DMS114 treated with DMSO at 0.1 percent for 48 hours (cell line): ENCODE measurements around the gene CHRNB4.

ENCODE experiments used
- DNase-seq: peaks from one replicate; lab custom pipeline; 2025; ENCODE audit not compliant: unreplicated experiment; lab: John Stamatoyannopoulos, UW

Gene CHRNB4

DNA sequence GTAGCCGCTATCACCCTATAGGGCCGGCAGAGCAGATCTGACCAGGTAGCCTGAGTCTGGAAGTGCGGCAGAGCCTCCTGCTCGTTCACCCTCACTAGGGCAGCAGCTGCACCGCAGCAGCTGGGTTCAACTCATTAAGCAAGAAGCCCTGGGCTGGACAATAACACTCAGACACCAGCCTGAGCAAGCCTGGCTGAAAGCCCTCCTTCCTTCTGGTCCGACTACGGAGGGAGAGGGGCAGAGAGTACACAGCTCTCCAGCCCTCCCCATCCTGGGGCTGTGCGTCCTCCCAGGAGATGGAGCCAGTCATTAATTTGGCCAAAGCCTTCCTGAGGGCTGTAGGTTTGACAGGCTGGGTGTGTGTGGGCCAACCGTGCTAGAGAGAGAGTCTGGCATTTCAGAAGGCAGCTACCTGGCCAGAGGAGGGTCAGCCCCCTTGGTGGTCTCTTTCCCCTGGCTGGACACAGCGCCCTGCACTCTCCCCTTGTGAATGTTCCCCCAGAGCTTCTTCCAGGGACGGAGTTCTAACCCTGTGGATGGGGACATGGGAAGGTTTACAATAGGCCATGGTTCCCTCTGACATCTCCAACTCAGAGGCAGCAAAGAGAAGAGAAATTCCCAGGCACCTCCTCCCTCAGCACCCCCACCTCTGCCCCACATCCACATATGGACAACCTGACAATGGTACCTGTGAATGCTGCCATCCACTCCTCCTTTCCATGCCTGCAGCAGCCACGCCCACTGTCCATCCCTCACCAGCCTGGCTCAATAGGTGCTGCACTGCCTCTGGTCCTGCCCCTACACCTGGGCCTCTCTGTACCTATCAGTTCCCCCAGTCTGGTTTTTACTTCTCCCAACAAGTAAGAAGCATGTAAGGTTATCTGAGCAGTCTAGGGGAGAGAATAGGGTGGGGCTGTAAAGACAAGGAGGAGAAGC, 6.5 kb downstream of the CHRNB4 start:
- no peak for DNase-seq

DNA sequence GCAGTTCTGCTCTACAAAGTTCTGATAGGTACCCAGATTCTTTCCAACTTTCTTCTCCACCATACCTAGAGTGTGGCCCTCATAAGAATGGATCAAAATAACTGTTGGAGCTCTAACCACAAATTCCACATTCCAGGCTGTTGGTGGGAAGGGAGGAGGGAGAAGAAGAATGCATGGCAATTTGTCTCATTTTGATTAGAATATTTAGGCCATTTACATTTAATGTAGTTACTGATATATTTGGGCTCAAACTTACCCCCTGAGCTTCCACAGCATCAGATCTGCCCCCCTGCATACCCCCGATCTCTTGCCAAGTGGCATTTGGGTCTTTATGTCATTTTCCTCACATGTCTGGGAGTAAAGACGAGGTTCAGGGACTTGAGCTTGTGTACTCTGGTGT, 7.7 kb downstream of the CHRNB4 start:
- no peak for DNase-seq

DNA sequence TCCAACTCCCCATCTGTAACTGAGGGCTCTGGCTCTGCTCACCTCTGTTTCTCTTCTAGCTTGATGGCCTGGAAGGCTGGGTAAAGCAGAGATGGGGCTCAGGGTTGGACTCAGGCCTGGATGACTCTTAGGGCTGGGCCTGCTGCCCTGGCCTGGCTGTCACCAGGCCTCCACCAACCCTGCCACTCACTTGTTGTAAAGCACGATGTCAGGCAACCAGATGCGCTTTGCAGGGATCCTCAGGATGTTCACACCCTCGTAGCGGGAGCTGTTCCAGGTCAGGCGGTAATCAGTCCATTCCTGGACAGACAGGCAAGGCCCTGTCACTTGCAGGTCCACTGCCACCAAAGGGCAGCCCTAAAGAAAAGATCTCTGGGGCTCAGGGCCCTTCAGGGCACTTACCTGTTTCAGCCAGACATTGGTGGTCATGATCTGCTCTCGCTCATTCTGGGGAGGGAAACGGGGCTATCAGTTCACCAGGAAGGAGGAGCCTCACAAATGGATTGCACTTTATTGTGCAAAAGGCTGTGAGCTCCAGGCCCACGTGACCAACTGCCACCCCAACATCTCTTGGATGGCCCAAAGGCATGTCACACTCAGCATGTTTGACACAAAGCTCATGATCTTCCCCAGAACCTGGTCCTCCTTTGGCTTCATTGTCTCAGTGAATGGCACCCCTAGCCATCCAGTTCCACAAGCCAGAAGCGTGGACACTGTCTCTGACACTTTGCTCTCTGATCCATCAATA, 9.9 kb downstream of the CHRNB4 start:
- DNase-seq, result no peak

DNA sequence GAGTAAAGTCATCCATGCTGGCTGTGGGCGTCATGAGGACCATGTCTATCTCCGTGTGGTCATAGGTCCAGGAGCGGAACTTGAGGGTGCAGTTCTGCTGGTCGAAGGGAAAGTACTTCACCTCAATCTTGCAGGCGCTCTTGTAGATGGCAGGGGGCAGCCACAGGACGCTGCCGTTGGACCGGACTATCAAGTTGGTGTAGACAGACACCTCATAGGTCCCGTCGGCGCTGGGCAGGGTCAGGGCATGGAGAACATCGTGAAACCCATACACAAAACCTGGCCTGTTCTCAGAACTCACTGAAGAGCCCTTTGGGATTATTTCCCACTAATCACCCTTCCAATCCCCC, 11.3 kb downstream of the CHRNB4 start:
- DNase-seq, result no peak

DNA sequence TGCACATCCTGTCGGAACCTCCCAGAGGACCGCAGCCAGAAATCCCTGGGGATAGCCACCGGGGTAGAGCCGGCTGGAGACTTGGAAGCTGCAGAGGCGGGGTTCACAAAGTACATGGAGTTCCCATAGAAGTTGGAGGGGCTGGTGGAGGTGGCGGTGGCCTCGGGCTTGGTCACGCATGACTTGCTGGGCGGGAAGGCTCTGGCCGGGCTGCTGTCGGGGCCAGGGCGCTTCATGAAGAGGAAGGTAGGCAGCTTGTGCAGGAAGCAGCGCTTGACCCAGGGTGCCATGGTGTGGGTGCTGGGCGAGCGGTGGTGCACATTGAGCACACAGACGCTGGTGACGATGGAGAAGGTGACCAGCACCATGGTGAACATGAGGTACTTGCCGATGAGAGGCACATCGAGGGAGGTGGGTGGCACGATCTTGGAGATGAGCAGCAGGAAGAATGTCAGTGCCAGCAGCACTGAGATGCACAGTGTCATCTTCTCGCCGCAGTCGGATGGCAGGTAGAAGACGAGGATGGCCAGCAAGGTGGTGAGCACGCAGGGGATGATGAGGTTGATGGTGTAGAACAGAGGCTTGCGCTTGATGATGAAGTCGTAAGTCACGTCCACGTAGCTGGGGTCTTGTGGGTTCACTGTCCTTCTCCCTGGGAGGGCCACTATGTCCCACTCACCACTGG, 11.8 kb downstream of the CHRNB4 start:
- no peak for DNase-seq

DNA sequence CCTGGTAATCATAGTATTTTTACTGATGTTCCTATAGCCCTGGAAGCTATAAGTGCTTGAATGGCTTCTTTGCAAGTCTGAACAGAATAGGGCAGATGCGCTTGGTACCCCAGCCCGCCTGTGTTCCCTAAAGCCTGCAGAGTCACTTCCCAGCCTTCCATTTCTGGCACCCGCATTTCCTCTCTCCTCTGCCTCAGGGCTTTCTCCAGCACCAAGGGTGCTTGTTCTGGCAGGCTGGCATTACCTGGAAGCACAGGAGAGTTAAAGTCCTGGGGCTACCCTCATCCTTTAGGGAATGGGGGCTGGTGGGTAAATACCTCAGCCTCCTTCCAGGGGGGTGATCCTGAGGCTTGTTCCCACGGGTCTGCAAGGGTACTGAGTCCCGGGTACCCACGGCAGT, 12.8 kb downstream of the CHRNB4 start:
- no peak for DNase-seq

DNA sequence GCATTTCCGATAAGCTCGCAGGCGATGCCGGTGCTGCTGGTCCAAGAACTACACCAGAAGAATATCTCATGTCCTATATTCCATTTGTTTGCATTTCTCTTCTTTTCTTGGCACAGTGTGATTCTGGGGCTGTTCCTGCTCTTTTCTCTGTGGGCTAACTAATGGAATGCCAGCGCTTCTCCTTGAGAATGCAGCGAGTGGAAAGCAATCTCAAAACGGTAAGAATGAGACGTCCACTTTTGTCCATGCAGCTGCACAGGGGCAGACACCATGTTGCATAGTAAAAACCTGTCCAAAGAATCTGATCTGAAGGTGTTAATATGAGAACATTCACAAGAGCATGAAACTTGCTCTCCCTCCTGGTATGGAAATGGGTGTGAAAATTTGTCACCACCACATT, 13.7 kb downstream of the CHRNB4 start:
- no peak for DNase-seq

DNA sequence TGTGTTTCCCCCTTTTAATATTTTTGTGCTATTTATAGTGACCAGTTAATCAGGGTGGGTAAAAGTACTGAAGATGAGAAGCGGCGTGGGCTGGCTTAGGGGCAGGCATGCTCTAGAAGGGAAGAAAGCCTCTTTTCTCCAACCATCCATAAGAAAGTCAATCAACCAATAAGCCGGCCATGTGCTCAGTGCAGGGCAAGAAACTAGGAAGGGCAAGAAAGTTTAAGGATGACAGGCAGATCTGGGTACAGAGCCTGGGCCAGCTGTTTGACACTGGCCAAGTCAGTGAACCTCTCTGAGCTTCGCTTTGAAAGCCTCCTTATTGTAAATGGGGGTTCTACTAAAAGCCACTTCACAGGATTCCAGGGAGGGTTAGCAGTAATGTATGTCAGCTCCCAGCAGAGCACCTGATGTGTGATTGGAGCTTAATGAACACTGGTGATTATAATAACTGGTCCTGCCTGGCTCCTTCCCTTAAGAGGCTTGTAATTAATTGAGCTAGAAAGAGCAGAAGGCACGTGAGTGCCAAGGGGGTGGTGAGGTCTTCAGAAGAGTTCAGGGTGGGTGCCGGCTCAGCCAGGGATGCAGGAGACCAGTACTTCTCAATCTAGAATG, 14.5 kb downstream of the CHRNB4 start:
- DNase-seq, result no peak

DNA sequence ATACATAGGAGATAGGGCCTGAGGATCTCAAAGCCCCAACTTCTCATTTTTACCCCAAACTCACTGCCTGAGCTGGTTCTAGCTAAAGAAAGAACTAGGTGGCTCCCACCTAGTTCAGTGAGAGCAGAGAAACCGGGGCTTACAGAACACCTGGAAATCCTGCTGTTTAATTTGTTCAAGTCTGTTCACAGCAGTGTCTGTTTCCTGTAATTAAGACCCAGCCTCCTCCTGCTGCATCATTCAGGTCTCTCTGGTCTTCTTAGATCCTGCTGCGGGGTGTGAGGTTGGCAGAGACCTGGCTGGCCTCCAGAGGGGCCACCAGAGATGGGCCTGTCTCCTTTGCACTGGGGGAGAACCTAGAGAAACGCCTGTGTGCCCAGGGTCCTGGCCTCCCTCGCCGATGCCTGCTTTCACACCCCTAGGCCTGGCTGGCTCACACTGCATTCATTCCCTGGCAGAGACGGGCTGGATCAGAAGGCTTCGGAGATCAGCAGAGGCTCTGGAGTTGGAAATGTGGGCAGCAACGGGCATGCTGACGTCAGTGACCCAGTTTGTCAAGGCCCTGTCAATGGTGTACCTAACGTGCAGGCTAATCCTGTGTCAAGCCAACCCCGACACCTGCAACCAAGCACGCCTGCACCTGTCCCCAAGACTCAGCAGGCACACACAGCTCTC, 15.3 kb downstream of the CHRNB4 start:
- no peak for DNase-seq

DNA sequence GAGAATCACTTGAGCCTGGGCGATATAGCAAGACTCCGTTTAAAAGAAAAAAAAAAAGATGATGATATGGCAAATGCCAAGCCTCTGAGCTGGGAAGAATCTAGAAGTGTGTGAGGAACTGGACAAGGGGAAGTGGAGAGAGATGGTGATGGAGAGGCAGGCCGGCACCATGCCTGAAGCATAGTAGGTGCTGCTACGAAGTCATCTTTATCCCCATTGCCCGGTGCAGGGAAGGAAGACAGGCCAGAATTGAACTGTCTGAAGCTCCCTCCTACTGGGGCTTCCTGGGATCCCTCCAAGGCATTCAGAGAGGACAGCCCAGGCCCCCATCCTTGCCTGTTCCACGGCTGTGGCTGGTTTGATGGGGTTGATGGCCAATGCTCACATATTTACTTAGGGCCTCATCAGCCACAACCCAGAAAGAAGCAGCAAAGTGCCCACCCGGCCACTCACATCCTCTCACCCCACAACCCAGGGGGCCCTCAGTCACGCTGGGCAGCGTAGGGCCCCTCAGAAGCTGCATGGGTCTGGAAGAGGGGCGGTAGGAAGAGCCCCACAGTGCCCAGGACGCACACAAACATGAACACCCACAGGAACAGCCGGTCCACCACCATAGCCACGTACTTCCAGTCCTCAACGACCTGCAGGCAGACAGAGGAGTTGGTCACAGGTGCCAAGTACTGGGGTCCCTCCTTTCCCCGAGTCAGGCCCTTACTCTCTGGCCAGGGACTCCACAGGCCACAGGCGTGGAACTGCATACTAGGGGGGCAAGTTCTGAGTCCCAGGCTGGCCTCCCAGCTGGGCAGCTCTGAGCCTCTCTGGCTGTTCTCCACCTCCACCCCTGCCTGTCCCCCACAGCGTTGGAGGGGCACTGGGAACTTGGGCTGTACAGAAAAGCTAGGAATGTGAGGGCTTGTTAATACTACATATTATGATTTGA, 16.1 kb downstream of the CHRNB4 start:
- no peak for DNase-seq

DNA sequence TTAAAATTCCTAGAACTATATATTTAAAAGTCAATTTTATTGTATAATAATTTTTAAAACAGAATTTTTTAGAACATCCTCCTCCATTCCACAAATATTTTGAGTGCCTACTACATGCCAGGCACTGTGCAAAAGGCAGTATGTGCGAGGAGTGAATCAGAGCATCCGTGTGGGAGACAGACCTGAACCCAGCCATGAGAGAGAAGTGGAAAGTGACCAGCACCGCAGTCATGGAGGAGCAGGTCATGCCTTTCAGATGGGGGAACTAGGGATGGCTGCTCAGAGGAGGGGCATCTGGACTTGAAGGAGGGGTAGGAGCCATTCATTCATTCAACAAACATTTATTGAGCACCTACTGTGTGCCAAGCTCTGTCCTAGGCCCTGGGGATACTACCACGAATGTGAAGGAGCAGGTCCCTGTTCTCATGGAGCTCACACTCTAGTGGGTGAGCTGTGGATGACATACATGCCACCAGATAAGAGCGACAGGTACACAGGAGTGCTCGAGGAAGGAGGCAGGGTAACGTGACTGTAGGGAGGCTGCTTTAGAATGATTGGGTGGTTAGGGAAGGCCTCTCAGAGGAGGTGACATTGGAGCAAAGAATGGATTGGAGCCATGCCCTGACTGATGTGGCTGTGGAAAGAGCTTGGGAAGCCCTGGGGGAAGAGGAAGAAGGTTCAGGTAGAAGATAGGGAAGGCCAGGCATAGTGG, 17.1 kb downstream of the CHRNB4 start:
- no peak for DNase-seq

DNA sequence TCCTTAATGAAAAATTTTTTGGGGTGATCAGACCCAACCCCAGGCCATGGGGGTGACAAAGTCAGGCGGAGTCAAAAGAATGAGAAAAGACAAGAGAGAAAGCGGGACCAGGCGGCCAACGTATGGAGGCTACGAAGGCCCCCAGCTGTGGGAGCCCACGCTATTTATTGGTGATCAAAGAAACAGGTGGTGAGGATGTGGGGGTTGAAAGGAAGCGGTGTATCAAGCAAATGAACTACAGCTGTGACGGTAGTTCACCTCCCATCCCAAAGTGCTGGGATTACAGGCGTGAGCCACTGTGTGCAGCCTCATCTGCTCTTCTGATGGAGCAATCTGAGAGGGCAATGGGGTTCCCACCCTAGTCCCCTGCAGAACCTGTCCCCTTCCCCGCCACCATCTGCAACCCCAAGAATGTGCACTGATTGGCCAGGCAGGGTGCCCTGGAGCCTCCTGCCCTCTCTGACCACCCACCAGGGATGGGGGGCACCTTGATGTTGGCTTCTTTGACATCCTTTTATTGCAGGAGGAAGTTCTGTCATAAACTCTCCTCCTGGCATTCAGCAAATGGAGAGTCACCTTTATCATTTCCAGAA, 19.1 kb downstream of the CHRNB4 start:
- DNase-seq, result no peak

DNA sequence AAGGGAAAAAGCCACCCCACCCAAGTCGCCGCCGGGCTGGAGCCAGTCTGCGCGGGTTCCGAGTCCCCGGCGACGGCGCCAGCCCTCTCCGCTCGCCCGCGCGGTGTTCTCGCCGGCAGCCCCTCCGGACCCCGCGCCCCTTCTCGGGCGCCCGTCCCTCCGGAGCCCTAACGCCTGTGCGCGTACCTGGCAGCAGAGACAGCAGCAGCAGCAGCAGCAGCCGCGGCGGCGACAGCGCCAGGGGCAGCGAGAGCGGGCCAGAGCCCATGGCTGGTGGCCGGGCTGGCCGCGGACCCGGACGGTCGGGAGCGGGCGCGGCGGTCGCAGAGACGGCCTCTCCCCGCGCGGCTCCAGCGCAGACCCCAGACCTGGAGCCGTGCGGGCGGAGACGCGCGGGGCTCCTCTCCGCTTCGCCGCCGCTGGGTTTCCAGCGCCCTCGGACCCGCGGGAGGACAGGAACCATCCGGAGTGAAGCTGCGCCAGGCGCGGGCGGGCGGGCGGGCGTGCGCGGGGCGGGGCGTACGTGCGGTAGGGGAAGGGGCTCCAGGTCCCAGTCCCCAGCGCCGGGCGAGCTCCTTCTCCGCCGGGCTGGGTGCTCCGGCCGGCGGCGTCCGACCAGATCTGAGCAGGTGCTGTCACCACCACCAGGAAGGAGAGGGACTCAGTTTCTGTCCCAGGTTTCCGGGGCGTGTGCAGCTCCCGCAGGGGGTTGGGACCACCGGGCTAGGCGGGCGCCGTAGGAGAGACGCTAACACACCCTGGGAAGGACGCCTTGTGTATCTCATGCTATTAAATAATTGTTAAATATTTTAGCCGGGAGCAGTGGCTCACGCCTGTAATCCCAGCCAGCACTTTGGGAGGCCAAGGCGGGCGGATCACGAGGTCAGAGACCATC, 20.2 kb downstream of the CHRNB4 start, which contains the start of gene CHRNA3:
Gene CHRNA3 (minus strand): TSS at position 470 of the 895 bp plus-strand sequence. CDS start 202 bp downstream, at position 268.
- DNase-seq, result no peak

DNA sequence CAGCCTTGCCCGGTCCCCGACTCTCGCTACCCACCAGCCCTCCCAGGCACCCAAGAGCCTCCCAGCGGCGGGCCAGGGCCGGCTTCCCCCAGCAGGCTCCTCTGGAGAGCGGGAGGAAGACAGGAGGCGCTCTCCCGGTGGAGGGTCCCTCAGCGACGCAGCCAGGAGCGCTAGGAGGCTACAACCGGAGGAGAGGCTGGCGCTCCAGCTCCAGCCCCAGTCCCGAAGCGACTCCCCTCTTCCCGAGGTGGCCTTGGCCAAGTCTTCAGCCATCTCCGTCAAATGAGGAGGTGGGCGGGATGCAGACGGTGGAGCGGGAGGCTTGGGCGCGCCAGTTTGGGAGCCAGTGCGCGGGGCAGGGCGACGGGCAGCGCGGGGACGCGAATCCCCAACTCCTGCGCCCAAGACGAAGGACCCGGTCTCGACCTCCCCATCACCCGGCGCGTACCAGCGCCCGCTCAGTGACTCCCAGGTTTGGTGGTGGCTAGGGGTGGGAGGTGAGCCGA, 20.9 kb downstream of the CHRNB4 start:
- peak; percentile 54 for DNase-seq

DNA sequence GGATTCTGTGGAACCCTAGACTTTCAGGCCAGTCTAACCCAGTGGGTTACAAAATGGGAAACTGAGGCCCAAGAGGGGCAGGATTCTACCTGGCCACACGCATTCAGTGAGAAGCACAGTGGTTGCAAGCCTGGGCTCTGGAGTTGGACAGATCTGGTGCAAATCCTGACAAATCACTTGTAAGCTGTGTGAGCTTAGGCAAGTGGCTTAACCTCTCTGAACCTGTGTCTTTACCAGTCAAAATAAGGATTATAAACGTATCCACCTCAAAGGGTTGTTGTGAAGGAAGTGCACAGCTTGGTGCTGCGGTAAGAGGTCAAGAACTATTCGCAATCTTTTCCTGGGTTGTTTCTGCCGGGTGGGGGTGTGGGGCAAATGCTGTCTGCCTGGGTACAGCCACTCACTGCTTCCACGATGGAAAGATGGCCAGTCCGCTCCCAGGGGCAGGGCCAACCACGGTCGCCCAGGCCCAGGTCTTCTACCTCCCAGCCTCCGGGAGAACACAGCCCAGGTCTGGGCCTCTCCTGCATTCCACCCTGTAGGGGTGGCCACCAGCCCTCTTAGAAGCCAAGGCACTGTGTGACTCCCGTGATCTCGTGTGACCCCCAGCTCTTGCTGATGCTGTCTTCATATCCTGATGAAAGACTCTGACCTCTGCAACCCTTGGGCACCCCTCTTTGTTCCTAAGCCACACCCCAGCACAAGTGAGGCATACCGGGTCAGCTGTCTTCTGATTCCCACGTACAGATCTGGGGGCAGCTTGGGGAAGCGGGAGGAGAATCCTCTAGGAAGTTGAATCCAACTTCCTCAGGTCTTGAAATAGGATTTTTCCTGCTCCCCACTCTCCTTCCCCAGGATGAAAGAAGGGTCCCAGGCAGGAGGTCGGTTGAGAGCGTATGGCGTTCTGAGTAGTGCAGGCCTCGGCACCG, 21.7 kb downstream of the CHRNB4 start:
- DNase-seq, result no peak

DNA sequence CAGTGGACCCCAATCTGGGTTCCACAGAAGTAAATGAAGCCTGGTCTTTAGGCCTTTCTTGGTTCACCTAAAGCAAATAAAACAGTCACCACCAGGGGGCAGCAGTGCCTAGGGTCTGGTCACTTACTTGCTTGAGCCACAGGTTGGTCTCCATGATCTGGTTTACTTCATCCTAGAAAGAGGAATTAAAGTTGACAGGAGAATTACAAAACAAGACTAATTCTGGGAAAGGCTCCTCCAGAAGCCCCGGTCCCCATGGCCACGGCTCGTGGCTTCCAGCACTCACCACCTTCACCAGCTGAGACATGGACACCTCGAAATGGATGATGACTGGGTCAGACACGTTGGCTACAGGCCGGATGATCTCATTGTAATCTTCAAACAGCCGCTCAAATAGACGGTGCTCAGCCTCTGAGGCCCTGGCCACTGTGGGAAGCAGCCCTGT, 22.5 kb downstream of the CHRNB4 start:
- peak; percentile 86 for DNase-seq
